ENCODE measurements around the gene MEF2B. TPM values are rescaled to one million over a fixed set of nuclear protein-coding genes. Genes with fewer than 3 reads are reported as not detected.

MEF2B gene
- total and polyA plus RNA-seq, 2 donors (not counting 3 experiments of a cell fraction or from before 2014, with no cell fraction given) = 0.52 to 1.2 TPM

- Histone ChIP-seq H3K9ac (replicated peaks; ENCODE audit: extremely low read depth, insufficient read depth, low read length) (no peak overlapping the region), H3K4me1 (ENCODE audit: control insufficient read depth, extremely low read depth, insufficient read depth, low read length) (no peaks in the 10 kb centered on the region), H3K27ac (ENCODE audit: insufficient read depth, low read depth, low read length) (no peak overlapping the region), H3K9me1 (replicated peaks; ENCODE audit: control insufficient read depth, extremely low read depth, insufficient read depth, low read length) (no peaks in the 10 kb centered on the region), H3K4me2 (ENCODE audit: insufficient read depth, low read length) (no peak overlapping the region), H3K36me3 (ENCODE audit: control insufficient read depth in 2 of 2, extremely low read depth in 1 of 2, insufficient read depth in 2 of 2, low read length in 2 of 2) (no peaks in the 10 kb centered on the region), H4K20me1 (replicated peaks; ENCODE audit: control insufficient read depth, extremely low read depth, insufficient read depth, low read length) (no peaks in the 10 kb centered on the region), H3K27me3 (ENCODE audit: control insufficient read depth in 2 of 2, insufficient read depth in 2 of 2, low read length in 2 of 2) (no peaks in the 10 kb centered on the region), H3K4me3 (replicated peaks in 1 of 3; ENCODE audit: insufficient read depth in 1 of 3, low read depth in 1 of 3, low read length in 3 of 3) (no peak overlapping the region), H3K9me3 (replicated peaks; ENCODE audit: control insufficient read depth, insufficient read depth, low read length) (no peaks in the 10 kb centered on the region), H3K79me2 (ENCODE audit: control insufficient read depth, insufficient read depth, low read length) (no peaks in the 10 kb centered on the region), H2AFZ (ENCODE audit: low read depth, low read length) (no peak overlapping the region)
- no peak for DNase-seq (ENCODE audit: low read depth, low spot score)
- dilution Hi-C loops (cut with MboI; ENCODE audit: extremely low pct_ligation_motif_present, low sequenced_read_pairs) = no loop called here
- no TSS peak for BruUV-seq (replicated peaks)
- peak; percentile 48 for FAIRE-seq
- intact Hi-C loops (cut with micrococcal nuclease) = loop anchor here (1.0 kb wide), 1 partner anchor 23 kb away; no protein-coding TSS in a partner anchor
- ChIA-PET POLR2A (no interaction called here), CTCF (interaction anchor here (0.6 to 2.1 kb wide), 14 partner anchors 9 to 120 kb away, joined by 3 to 11 read pairs (median 4); partner anchors contain the start of gene SLC25A42)
- TF ChIP-seq JUN (IDR thresholded peaks at IDR 0.05; ENCODE audit: borderline replicate concordance, insufficient read depth, insufficient read length, low read depth) (no peak), FOS (IDR thresholded peaks at IDR 0.05; ENCODE audit: borderline replicate concordance, insufficient read depth, low read length) (no peak), CTCF (IDR thresholded peaks at IDR 0.05; ENCODE audit: extremely low read depth in 1 of 2, insufficient read depth in 1 of 2, low read depth in 1 of 2, low read length in 2 of 2) (peak; percentile 52 to 76), POLR2A (IDR thresholded peaks at IDR 0.05; ENCODE audit: low read depth, low read length) (no peak)
Measured at GRCh38 chr19:19115954-19116353, 54.1 kb downstream of the MEF2B start.

- no peak overlapping the region for H2AFZ ChIP-seq (ENCODE audit: low read depth, low read length)
- no peak overlapping the region for H3K4me2 ChIP-seq (ENCODE audit: insufficient read depth, low read length)
- H3K79me2 ChIP-seq (ENCODE audit: control insufficient read depth, insufficient read depth, low read length) = no peaks in the 10 kb centered on the region
- BruUV-seq (replicated peaks) = no TSS peak
- POLR2A ChIA-PET = no interaction called here
- no peaks in the 10 kb centered on the region for H3K4me1 ChIP-seq (ENCODE audit: control insufficient read depth, extremely low read depth, insufficient read depth, low read length)
- FAIRE-seq (no peak), DNase-seq (ENCODE audit: low read depth, low spot score) (no peak)
- CTCF ChIA-PET = interaction anchor here (0.7 kb wide), 2 partner anchors 18 to 304 kb away, joined by 3 read pairs; no protein-coding TSS in a partner anchor
- H3K9me3 ChIP-seq (replicated peaks; ENCODE audit: control insufficient read depth, insufficient read depth, low read length) = no peaks in the 10 kb centered on the region
- intact Hi-C loops (cut with micrococcal nuclease) (no loop called here), dilution Hi-C loops (cut with MboI; ENCODE audit: extremely low pct_ligation_motif_present, low sequenced_read_pairs) (no loop called here)
- H3K9ac ChIP-seq (replicated peaks; ENCODE audit: extremely low read depth, insufficient read depth, low read length) = no peak overlapping the region
- no peak overlapping the region for H3K27ac ChIP-seq (ENCODE audit: insufficient read depth, low read depth, low read length)
- TF ChIP-seq FOS (IDR thresholded peaks at IDR 0.05; ENCODE audit: borderline replicate concordance, insufficient read depth, low read length) (no peak), POLR2A (IDR thresholded peaks at IDR 0.05; ENCODE audit: low read depth, low read length) (no peak)
- H3K9me1 ChIP-seq (replicated peaks; ENCODE audit: control insufficient read depth, extremely low read depth, insufficient read depth, low read length) = no peaks in the 10 kb centered on the region
- H4K20me1 ChIP-seq (replicated peaks; ENCODE audit: control insufficient read depth, extremely low read depth, insufficient read depth, low read length) = no peaks in the 10 kb centered on the region
- no peaks in the 10 kb centered on the region for H3K36me3 ChIP-seq (ENCODE audit: control insufficient read depth in 2 of 2, extremely low read depth in 1 of 2, insufficient read depth in 2 of 2, low read length in 2 of 2)
- no peak overlapping the region for H3K4me3 ChIP-seq (replicated peaks in 1 of 3; ENCODE audit: insufficient read depth in 1 of 3, low read depth in 1 of 3, low read length in 3 of 3)
- no peaks in the 10 kb centered on the region for H3K27me3 ChIP-seq (ENCODE audit: control insufficient read depth in 2 of 2, insufficient read depth in 2 of 2, low read length in 2 of 2)
Measured at GRCh38 chr19:19113040-19113626, 56.9 kb downstream of the MEF2B start.
